Glomerular visceral epithelial cell (primary cell): ENCODE measurements around the gene DNAJB14.

ENCODE experiments used
- DNase-seq: peaks from one replicate; pipeline ENCODE4 v3.0.0-alpha.2; 2016; ENCODE audit errors: extremely low spot score

DNAJB14 gene

GRCh38 chr4:99945718-99946355 lies 581 bp downstream of the DNAJB14 start:
- DNase-seq: peak; percentile 33

GRCh38 chr4:99943904-99944437 lies 2.4 kb downstream of the DNAJB14 start:
- DNase-seq: no peak

- no peak for DNase-seq
These were observed 8.1 kb downstream of the DNAJB14 start for GRCh38 chr4:99938243-99938753.

- no peak for DNase-seq
These were observed 11.5 kb downstream of the DNAJB14 start for GRCh38 chr4:99934891-99935290.

- no peak for DNase-seq
These were observed 18.9 kb downstream of the DNAJB14 start for GRCh38 chr4:99927566-99927965.

- DNase-seq: no peak
These were observed 25.2 kb downstream of the DNAJB14 start for GRCh38 chr4:99921174-99921573.

- no peak for DNase-seq
These were observed 27.8 kb downstream of the DNAJB14 start for GRCh38 chr4:99918656-99919055.

- no peak for DNase-seq
These were observed 28.8 kb downstream of the DNAJB14 start for GRCh38 chr4:99917575-99917974.

GRCh38 chr4:99915449-99915848 lies 31.0 kb downstream of the DNAJB14 start:
- no peak for DNase-seq

- DNase-seq: no peak
These were observed 51.4 kb downstream of the DNAJB14 start for GRCh38 chr4:99894998-99895397.

- DNase-seq: peak; percentile 92
These were observed 52.0 kb downstream of the DNAJB14 start, which contains the start of gene LAMTOR3 for GRCh38 chr4:99894161-99894997. LAMTOR3 (minus strand) TSS chr4:99894427; CDS start chr4:99893963, 464 bp downstream.

GRCh38 chr4:99893839-99894160 lies 52.6 kb downstream of the DNAJB14 start:
- peak; percentile 6 for DNase-seq

GRCh38 chr4:99893029-99893428 lies 53.4 kb downstream of the DNAJB14 start:
- no peak for DNase-seq

GRCh38 chr4:99891351-99891750 lies 55.1 kb downstream of the DNAJB14 start:
- DNase-seq: no peak

GRCh38 chr4:99887837-99888236 lies 58.6 kb downstream of the DNAJB14 start:
- no peak for DNase-seq

GRCh38 chr4:99886146-99886545 lies 60.3 kb downstream of the DNAJB14 start:
- peak; percentile 41 for DNase-seq

- DNase-seq: no peak
These were observed 60.7 kb downstream of the DNAJB14 start for GRCh38 chr4:99885687-99886086.

GRCh38 chr4:99885063-99885664 lies 61.3 kb downstream of the DNAJB14 start:
- peak; percentile 50 for DNase-seq

GRCh38 chr4:99879458-99879857 lies 67.0 kb downstream of the DNAJB14 start:
- DNase-seq: no peak

- no peak for DNase-seq
These were observed 67.8 kb downstream of the DNAJB14 start for GRCh38 chr4:99878604-99879003.

GRCh38 chr4:99876946-99877345 lies 69.5 kb downstream of the DNAJB14 start:
- no peak for DNase-seq

GRCh38 chr4:99875071-99875470 lies 71.3 kb downstream of the DNAJB14 start:
- no peak for DNase-seq
